HG03558 (cell line): ENCODE results near the gene EPRS1.
A peak's percentile ranks its signal among the peaks of the same experiment; 100 is the strongest.
"Not testable (repeated sequence)": the region's sequence is repeated elsewhere in the genome, so short reads cannot be mapped to it uniquely, and the experiment has no call there.

Experiments used
- ATAC-seq: cut with Tn5 transposase; IDR thresholded peaks from one replicate; pipeline ENCODE4 v1.9.1; 2021; ENCODE audit warnings: moderate number of reproducible peaks; ENCODE audit not compliant: unreplicated experiment; ENCODE audit errors: extremely low read depth

EPRS1 gene

GRCh38 chr1:220046052-220046930 lies at the start of gene EPRS1:
Gene EPRS1, minus strand, starts transcription at chr1:220046505. Its CDS starts 117 bp downstream, at chr1:220046388.
- ATAC-seq = peak; percentile 98

GRCh38 chr1:220094016-220094911 lies 48.0 kb upstream of the EPRS1 start, which contains the start of gene IARS2:
Gene IARS2, plus strand, starts transcription at chr1:220094132. Its CDS starts 85 bp downstream, at chr1:220094217.
- peak; percentile 37 for ATAC-seq

GRCh38 chr1:220093361-220094015 lies 47.2 kb upstream of the EPRS1 start:
- ATAC-seq = peak; percentile 2

DNA sequence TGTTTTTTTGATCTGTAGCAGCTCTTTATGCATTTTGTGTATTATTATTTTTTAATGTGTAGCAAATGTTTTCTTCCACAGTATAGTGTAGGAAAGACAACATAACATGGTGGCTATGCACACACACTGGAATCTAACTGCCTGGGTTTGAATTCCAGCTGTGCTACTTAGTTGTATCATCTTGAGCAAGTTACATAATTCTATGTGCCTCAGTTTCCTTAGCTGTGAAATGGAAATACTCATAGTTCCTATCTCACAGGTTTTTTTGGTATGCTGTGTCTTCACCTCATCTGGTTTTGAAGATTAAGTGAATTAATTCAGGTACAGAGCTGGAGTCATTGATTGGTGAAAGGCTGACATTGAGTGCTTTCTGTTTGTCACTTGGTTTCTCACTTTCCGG lies 46.4 kb upstream of the EPRS1 start:
- ATAC-seq = no peak

DNA sequence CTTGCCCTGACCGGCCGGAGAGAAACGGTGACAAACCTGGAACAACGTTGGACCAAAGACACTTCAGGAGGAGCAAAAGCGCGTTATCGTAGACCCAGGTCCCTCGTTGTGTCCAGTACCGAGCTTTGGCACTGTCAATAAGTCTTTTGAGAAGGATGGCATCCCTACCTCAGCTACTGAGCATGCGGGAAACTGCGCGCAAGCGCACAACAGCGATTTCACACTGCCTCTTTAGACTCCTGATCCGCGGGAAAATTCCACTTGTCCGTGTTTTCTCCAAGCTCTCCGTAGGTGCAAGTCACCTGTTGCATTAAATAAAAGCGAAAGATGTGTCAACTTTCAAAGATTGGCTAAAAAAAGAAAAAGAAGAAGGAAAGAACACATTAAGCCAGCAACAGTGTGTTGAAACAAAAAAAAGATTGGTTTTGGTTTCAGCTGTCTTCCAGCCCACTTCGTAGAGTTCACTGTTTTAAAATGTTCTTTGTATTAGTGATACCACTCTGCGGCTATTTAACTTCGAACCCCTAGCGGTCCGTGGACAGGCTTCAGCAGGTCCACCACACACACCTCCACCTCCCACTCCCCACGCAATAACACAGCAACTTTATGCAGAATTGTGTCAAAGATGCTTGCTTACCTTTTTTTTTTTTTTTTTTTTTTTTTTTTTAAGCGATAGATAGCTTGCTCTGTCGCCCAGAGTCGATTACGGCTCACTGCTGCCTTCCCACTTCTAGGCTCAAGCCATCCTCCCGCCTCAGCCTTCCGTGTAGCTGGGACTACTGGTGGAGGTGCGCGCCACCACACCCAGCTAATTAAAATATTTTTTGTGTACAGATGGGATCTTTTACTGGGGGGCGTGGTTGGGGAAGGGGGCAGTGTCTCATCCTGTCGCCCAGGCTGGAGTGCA lies 43.6 kb upstream of the EPRS1 start, which contains the start of gene BPNT1:
BPNT1 (minus strand) TSS at position 139 of the 907 bp plus-strand sequence. CDS start 9,942 bp downstream, outside the sequence.
- ATAC-seq = peak; percentile 52

- ATAC-seq = not testable (repeated sequence)
Observed at GRCh38 chr1:220086261-220086686, 40.0 kb upstream of the EPRS1 start.

GRCh38 chr1:220084460-220084859 lies 38.2 kb upstream of the EPRS1 start:
- ATAC-seq = no peak

DNA sequence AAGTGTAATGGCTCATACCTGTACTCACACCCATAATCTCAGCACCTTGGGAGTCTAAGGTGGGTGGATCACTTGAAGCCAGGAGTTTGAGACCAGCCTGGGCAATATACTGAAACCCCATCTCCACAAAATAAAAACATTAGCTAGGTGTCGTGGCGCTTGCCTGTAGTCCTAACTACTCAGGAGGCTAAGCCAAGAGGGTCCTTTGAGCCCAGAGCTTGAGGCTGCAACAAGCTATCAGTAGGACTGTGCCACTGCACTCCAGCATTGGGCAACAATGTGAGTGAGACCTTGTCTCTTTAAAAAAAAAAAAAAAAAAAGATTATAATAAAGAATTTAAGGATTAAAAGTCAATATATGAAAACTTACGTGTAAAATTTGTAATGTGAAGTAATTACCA lies 31.6 kb upstream of the EPRS1 start:
- ATAC-seq = no peak

DNA sequence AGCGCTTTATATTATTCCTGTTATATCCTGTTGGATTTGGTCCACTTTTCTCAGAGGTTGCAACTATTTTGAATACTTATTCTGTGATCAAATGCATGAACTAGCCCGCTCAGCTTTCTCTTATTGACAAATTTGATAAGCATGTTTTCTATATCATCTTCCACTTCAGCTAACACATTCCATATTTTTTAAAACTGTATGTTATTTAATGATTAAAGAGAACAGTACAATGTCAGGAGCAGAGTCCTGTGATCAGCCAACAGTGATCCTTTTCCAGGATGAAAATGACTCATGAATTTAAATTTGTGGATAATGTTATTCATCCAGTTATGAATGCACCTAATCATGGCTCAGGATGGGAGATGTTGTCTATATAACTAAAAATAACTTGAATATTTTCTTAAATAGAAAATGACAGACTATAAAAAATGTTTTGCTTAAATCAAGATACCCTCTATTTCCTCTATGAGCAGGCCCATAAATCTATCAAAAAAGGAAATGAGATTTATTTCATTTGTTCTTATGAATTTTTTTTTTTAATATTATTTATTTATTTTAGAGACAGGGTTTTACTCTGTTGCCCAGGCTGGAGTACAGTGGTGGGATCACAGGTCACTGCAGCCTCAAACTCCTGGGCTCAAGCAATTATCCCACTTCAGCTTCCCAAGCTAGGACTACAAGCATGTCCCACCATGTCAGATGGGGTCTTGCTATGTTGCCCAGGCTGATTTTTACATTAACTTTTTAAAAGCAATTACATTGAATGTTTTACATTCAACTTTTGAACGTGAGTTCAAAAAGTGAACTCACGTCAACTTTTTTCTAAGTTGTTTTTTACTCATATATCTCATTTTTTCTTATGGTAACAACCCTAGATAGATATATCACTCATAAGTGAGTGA lies 30.8 kb upstream of the EPRS1 start:
- no peak for ATAC-seq

GRCh38 chr1:220067269-220068204 lies 21.2 kb upstream of the EPRS1 start:
- no peak for ATAC-seq

DNA sequence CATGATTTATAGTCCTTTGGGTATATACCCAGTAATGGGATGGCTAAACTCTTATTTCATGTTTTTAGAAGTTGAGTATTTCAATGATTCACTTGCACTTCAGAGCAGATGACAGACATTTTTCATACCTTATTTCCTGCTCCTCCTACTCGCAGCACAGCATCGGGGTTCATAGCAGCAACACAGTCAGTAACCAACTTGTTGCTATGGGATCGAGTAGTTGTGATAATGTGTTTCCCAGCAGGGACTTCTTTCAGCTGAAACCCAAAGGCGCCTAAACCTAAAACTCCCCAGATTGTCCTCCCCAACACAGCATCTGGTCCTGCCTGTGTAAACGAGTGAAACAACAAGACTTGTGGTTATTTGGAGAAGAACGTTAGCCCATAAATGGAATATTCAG lies 16.3 kb upstream of the EPRS1 start:
- ATAC-seq = no peak

- no peak for ATAC-seq
Observed at GRCh38 chr1:220060876-220061275, 14.6 kb upstream of the EPRS1 start.

DNA sequence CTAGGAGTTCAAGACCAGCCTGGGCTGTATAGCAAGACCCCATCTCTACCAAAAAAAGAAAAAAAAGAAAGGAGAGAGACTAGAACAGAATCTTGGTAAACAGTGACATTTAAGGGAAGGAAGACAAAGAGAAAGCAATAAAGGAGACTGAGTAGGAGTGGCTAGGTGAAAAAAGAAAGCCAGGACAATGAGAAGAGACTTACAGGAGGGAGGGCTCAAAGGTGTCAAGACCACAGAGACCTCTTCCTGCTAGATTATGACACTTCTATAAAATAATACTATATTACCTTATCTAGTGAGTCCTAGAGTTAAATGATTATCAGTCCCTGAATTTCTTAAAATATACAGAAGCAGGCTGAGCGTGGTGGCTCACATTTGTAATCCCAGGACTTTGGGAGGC lies 10.1 kb upstream of the EPRS1 start:
- ATAC-seq = no peak

- ATAC-seq = no peak
Observed at GRCh38 chr1:220045356-220046051, 801 bp downstream of the EPRS1 start.

- no peak for ATAC-seq
Observed at GRCh38 chr1:220044678-220045355, 1.5 kb downstream of the EPRS1 start.

- no peak for ATAC-seq
Observed at GRCh38 chr1:220043646-220044045, 2.7 kb downstream of the EPRS1 start.
